K562 (cell line): Measurements from ENCODE around the gene TTL. TPM values are rescaled to one million over a fixed set of nuclear protein-coding genes. Genes with fewer than 3 reads are reported as not detected.
A peak's percentile ranks its signal among the peaks of the same experiment; 100 is the strongest.

Experiments used
- BRF2 ChIP-seq: IDR thresholded peaks from 3 replicates; pipeline ENCODE4 v1.6.1; 2011; ENCODE audit warnings: borderline replicate concordance, mild to moderate bottlenecking; ENCODE audit not compliant: insufficient read length, insufficient read depth
- CAMTA2 ChIP-seq: fragments of 250-450 bp; sonication (Bioruptor Pico); conservative IDR thresholded peaks from 2 replicates; pipeline ENCODE4 v1.5.1; 2022
- CBFA2T2 ChIP-seq: fragments of 450-650 bp; conservative IDR thresholded peaks from 2 replicates; pipeline ENCODE4 v1.6.1; 2017; ENCODE audit warnings: mild to moderate bottlenecking
- CBX5 ChIP-seq: IDR thresholded peaks from 2 replicates; pipeline ENCODE4 v1.6.1; 2014; ENCODE audit warnings: low read depth, borderline replicate concordance
- CTBP1 ChIP-seq: fragments of 450-650 bp; IDR thresholded peaks from 2 replicates; pipeline ENCODE4 v1.6.1; 2016; ENCODE audit warnings: borderline replicate concordance
- ELF1 ChIP-seq: fragments of 200-800 bp; sonication (Bioruptor generic); IDR thresholded peaks from 2 replicates; pipeline ENCODE4 v1.6.1; 2016; ENCODE audit warnings: missing genetic modification characterization, missing compliant biosample characterization
- ID3 ChIP-seq, 2 experiments: fragments of 250-450 bp in 1 of 2; fragments of 450-650 bp in 1 of 2; sonication (Bioruptor Pico) in 1 of 2; IDR thresholded peaks; 2 replicates each; pipeline versions ENCODE4 v1.6.1 to v1.8.0; 2016 to 2021; ENCODE audit warnings: mild to moderate bottlenecking in 2 of 2, moderate library complexity in 2 of 2, missing compliant biosample characterization in 1 of 2, missing genetic modification characterization in 1 of 2
- KDM2B ChIP-seq: fragments of 250-450 bp; sonication (Bioruptor Pico); IDR thresholded peaks from 2 replicates; pipeline ENCODE4 v1.8.0; 2021; ENCODE audit warnings: mild to moderate bottlenecking, moderate library complexity
- KLF16 ChIP-seq: IDR thresholded peaks from 2 replicates; pipeline ENCODE4 v1.6.1; 2016; ENCODE audit warnings: antibody characterized with exemption
- POLR2G ChIP-seq: fragments of 200-400 bp; formaldehyde crosslinking; IDR thresholded peaks from 2 replicates; pipeline ENCODE4 v1.6.1; 2017; ENCODE audit warnings: low read depth, mild to moderate bottlenecking, antibody characterized with exemption, low read length, moderate library complexity
- RBM22 ChIP-seq: fragments of 200-400 bp; formaldehyde crosslinking; IDR thresholded peaks from 2 replicates; pipeline ENCODE4 v1.6.1; 2018; ENCODE audit warnings: low read length, low read depth; ENCODE audit not compliant: poor library complexity, severe bottlenecking
- SETDB1 ChIP-seq: IDR thresholded peaks from one replicate; pipeline ENCODE4 v1.6.1; 2012; ENCODE audit warnings: low read length, control low read depth, inconsistent platforms
- STAT5B ChIP-seq: fragments of 250-450 bp; sonication (Bioruptor Pico); IDR thresholded peaks from 2 replicates; pipeline ENCODE4 v1.8.0; 2021; ENCODE audit warnings: mild to moderate bottlenecking, inconsistent platforms
- ZBTB11 ChIP-seq, 3 experiments: fragments of 200-800 bp in 1 of 3; fragments of 250-450 bp in 1 of 3; fragments of 450-650 bp in 1 of 3; sonication (Bioruptor Pico) in 1 of 3; sonication (Bioruptor generic) in 1 of 3; formaldehyde crosslinking in 1 of 3; IDR thresholded peaks; 2 replicates each; pipeline versions ENCODE4 v1.6.1 to v1.8.0; 2016 to 2022; ENCODE audit warnings: mild to moderate bottlenecking in 2 of 3, missing genetic modification characterization in 2 of 3, missing compliant biosample characterization in 1 of 3, moderate library complexity in 1 of 3
- ZBTB9 ChIP-seq: fragments of 450-650 bp; formaldehyde crosslinking; IDR thresholded peaks from 2 replicates; pipeline ENCODE4 v1.4.0; 2020; ENCODE audit warnings: mild to moderate bottlenecking, moderate library complexity
- ZFP91 ChIP-seq: sonication (generic); formaldehyde crosslinking; IDR thresholded peaks from 2 replicates; pipeline ENCODE4 v1.8.0; 2022; ENCODE audit warnings: mild to moderate bottlenecking, missing genetic modification reagents
- ZFX ChIP-seq: sonication (generic); formaldehyde crosslinking; IDR thresholded peaks from 2 replicates; pipeline ENCODE4 v1.8.0; 2022; ENCODE audit warnings: mild to moderate bottlenecking, missing genetic modification reagents, moderate library complexity
- ZNF778 ChIP-seq: fragments of 450-650 bp; formaldehyde crosslinking; IDR thresholded peaks from 2 replicates; pipeline ENCODE4 v1.4.0; 2020; ENCODE audit warnings: mild to moderate bottlenecking, moderate library complexity
- polyA plus RNA-seq, 8 experiments: library from polyadenylated mRNA; depleted of rRNA in 4 of 8; stranded (reverse) in 5 of 8; unstranded in 3 of 8; fragments of >200 nt; fragmentation: Nextera tagmentation in 2 of 8; fragmentation: Illumina TruSeq in 1 of 8; extraction: Ambion mirVana in 2 of 8; extraction: Trizol in 1 of 8; gene quantifications; 2 replicates each; pipeline versions ENCODE4 v1.2.1 to v1.2.3, GENCODE V29; 2011 to 2014; ENCODE audit warnings: inconsistent platforms in 1 of 8, missing spikeins in 1 of 8
- total RNA-seq, 7 experiments: library from RNA; depleted of rRNA in 6 of 7; stranded (reverse); fragments of >200 nt in 6 of 7; fragmentation: Illumina TruSeq in 2 of 7; extraction: Trizol in 2 of 7; gene quantifications; 2 replicates each; pipeline versions ENCODE4 v1.2.1 to v1.2.3, GENCODE V29; 2011 to 2021; ENCODE audit warnings: low replicate concordance in 1 of 7

Gene TTL
- total and polyA plus RNA-seq, 9 of the 15 experiments (the other 6 are each of a cell fraction or from before 2014, with no cell fraction given) = 9.4 to 54.4 (median 34.9) TPM

GRCh38 chr2:112541315-112542122, 59.6 kb downstream of the TTL start (continued):
- TF ChIP-seq ZBTB11 (CRISPR knock-in tag; IDR thresholded peaks at IDR 0.05) = no peak
- no peak for TF ChIP-seq ZNF778
- TF ChIP-seq ZFP91 (CRISPR knock-in tag) = no peak
- no peak for TF ChIP-seq RBM22
- TF ChIP-seq POLR2G = peak; percentile 79
- TF ChIP-seq ZBTB9 (CRISPR knock-in tag) = no peak
- TF ChIP-seq BRF2 = no peak
- 0 out of 2 replicates have a peak, but pooled peaks have one; percentile 6 for TF ChIP-seq KLF16
- no peak for TF ChIP-seq KDM2B (CRISPR knock-in tag)
- no peak for TF ChIP-seq CBX5
- no peak for TF ChIP-seq CAMTA2 (CRISPR knock-in tag)
- TF ChIP-seq CTBP1 = no peak
- TF ChIP-seq CBFA2T2 = no peak
- no peak for TF ChIP-seq ID3 (CRISPR knock-in tag; IDR thresholded peaks at IDR 0.05)
- TF ChIP-seq ID3 (tag; IDR thresholded peaks at IDR 0.05) = 0 out of 2 replicates have a peak, but pooled peaks have one; percentile 8
- TF ChIP-seq ZFX (CRISPR knock-in tag) = no peak
- no peak for TF ChIP-seq SETDB1
- TF ChIP-seq ELF1 (tag) = peak; percentile 84
- TF ChIP-seq STAT5B (CRISPR knock-in tag) = no peak
